NCI-H524 (cell line): ENCODE results near the gene LRRC3.
"Not testable (repeated sequence)": the region's sequence is repeated elsewhere in the genome, so short reads cannot be mapped to it uniquely, and the experiment has no call there.

ENCODE experiments used
- DNase-seq, 2 experiments: peaks; one replicate each; lab custom pipeline; 2025; lab: John Stamatoyannopoulos, UW

The LRRC3 gene

GRCh38 chr21:44454747-44455523 is at the start of gene LRRC3:
Gene LRRC3, plus strand, starts transcription at chr21:44455510. Its CDS starts 1,135 bp downstream, at chr21:44456645.
- peak; percentile 16 to 85 for DNase-seq

- no peak for DNase-seq
These were observed 49.1 kb upstream of the LRRC3 start for GRCh38 chr21:44405948-44406872.

GRCh38 chr21:44406953-44407352 is 48.4 kb upstream of the LRRC3 start:
- no peak for DNase-seq

- DNase-seq, result no peak
These were observed 47.8 kb upstream of the LRRC3 start for GRCh38 chr21:44407493-44407892.

- DNase-seq, result no peak
These were observed 47.1 kb upstream of the LRRC3 start for GRCh38 chr21:44408226-44408625.

- DNase-seq, result no peak
These were observed 41.6 kb upstream of the LRRC3 start for GRCh38 chr21:44413566-44414290.

- no peak for DNase-seq
These were observed 40.8 kb upstream of the LRRC3 start for GRCh38 chr21:44414291-44415072.

- DNase-seq, result no peak
These were observed 40.0 kb upstream of the LRRC3 start for GRCh38 chr21:44415073-44416025.

- no peak for DNase-seq
These were observed 39.1 kb upstream of the LRRC3 start for GRCh38 chr21:44416193-44416592.

GRCh38 chr21:44417621-44418107 is 37.6 kb upstream of the LRRC3 start:
- DNase-seq, result not testable (repeated sequence)

GRCh38 chr21:44418108-44418875 is 37.0 kb upstream of the LRRC3 start:
- no peak for DNase-seq

- no peak for DNase-seq
These were observed 36.5 kb upstream of the LRRC3 start for GRCh38 chr21:44418876-44419230.

GRCh38 chr21:44419679-44420078 is 35.6 kb upstream of the LRRC3 start:
- no peak for DNase-seq

- DNase-seq, result no peak
These were observed 34.7 kb upstream of the LRRC3 start for GRCh38 chr21:44420416-44421205.

- DNase-seq, result no peak
These were observed 33.1 kb upstream of the LRRC3 start for GRCh38 chr21:44421901-44422840.

GRCh38 chr21:44423312-44423821 is 31.9 kb upstream of the LRRC3 start:
- DNase-seq, result no peak

GRCh38 chr21:44423941-44424607 is 31.2 kb upstream of the LRRC3 start:
- no peak for DNase-seq
